Measurements from ENCODE around the gene PSENEN.
"Not testable (repeated sequence)": the region's sequence is repeated elsewhere in the genome, so short reads cannot be mapped to it uniquely, and the experiment has no call there.

Gene PSENEN

DNA sequence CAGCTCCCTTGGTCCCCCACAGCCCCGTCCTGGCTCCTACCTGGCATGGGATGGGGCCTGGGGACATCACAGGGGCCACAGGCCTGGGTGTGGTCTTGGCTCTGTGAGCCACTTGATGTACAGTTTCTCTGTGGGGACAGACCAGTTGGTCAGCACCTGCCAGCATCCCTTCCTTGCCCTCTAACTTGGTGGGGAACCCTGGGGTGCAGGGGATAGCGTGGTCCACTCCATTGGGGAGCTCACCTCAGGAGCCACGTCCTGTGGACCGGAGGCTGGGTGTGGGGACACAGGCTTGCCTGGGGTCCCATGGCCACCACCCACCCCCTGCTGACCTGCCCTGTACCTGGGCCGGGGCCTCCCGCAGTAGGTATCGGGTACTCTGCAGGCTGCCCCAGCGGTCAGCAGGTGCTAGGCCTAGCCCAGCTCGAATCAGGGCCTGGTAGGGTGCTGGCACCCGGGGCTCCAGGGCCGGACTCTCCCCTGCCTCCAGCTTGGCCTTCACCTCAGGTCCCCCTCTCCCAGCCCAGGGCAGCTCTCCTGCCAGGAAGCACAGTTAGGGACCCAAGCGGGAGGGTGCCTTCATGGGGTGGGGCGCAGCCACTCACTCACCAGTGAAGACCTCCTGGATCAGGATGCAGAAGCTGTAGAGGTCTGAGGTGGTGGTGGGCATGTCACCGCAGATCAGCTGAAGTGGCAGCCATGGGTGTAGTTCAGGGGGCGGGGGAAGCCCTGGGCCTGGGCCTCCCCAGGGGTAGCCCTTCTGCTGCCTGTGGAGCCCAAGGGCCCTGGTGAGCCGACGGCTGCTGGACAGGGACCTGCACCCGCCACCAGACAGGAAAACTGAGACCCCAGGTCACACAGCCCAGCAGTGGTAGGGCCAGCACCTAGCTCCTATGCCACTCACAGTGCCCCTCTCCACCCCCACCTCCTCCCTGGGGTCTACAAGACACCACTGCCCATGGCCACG lies 44.8 kb downstream of the PSENEN start:
- H3K9ac ChIP-seq (ENCODE audit: insufficient read length, low read depth): no peak overlapping the region

DNA sequence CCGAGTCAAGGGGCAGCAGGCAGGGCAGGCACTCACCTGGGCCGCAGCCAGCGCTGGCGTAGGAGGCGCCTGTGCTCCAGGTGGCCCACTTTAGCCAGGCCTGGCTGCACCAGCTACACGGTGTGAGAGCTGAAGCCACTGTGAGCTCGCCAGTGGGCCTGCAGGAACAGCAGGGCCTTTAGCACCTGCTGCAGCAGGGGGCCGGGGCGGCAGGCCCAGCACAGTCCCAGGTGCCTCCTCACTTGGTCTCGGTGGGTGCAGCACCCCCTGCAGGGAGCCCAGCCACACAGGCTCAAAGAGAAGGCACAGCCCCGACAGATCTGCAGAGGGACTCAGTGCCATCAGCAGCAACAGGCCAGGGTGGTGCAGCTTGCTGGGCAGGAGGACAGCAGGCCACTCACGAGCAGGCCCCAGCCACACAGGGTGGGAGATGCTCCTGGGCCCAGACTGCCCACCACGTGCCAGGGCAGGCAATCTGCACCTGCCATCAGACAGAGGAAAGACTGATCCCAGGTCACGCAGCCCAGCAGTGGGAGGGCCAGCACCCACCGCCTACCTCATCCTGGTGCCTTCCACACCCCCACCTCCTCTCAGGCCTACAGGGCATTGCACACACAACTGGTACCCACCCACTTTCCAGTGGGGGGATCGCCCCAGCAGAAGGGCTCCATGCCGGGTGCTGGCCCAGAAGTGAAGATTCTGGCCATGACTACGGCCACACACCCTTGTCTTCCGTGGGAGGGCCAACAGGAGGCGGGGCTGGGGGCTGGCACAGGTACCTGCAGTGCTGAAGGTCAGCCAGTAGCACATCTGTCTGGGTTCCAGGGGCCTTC lies 45.7 kb downstream of the PSENEN start:
- H3K4me1 ChIP-seq (ENCODE audit: insufficient read depth, insufficient read length): peaks cover 19% of the 10 kb centered on the region
- H3K4me3 ChIP-seq (ENCODE audit: insufficient read length, low read depth): no peak overlapping the region
- H3K27me3 ChIP-seq (ENCODE audit: insufficient read depth, insufficient read length): no peaks in the 10 kb centered on the region
- no peak for DNase-seq (ENCODE audit: low read depth, low spot score)
- H3K9me3 ChIP-seq (ENCODE audit: insufficient read depth, low read length): no peaks in the 10 kb centered on the region
- H3K9ac ChIP-seq (ENCODE audit: insufficient read length, low read depth): no peak overlapping the region
- H3K36me3 ChIP-seq (ENCODE audit: insufficient read depth, insufficient read length, low read length): no peaks in the 10 kb centered on the region
- TF ChIP-seq SUZ12 (IDR thresholded peaks at IDR 0.05; ENCODE audit: extremely low read depth, insufficient read depth, insufficient read length): no peak
- TF ChIP-seq YY1 (IDR thresholded peaks at IDR 0.05; ENCODE audit: insufficient read depth, insufficient read length): no peak
- no peak for TF ChIP-seq ZNF274 (IDR thresholded peaks at IDR 0.05; ENCODE audit: low read depth, low read length)

More for the DNA sequence above, 44.8 kb downstream of the PSENEN start:
- Histone ChIP-seq H3K4me1 (ENCODE audit: insufficient read depth, insufficient read length) (peaks cover 20% of the 10 kb centered on the region), H3K4me3 (ENCODE audit: insufficient read length, low read depth) (no peak overlapping the region), H3K9me3 (ENCODE audit: insufficient read depth, low read length) (no peaks in the 10 kb centered on the region), H3K27me3 (ENCODE audit: insufficient read depth, insufficient read length) (no peaks in the 10 kb centered on the region), H3K36me3 (ENCODE audit: insufficient read depth, insufficient read length, low read length) (no peaks in the 10 kb centered on the region)
- no peak for TF ChIP-seq SUZ12 (IDR thresholded peaks at IDR 0.05; ENCODE audit: extremely low read depth, insufficient read depth, insufficient read length)
- TF ChIP-seq ZNF274 (IDR thresholded peaks at IDR 0.05; ENCODE audit: low read depth, low read length): no peak
- TF ChIP-seq YY1 (IDR thresholded peaks at IDR 0.05; ENCODE audit: insufficient read depth, insufficient read length): no peak
- DNase-seq (ENCODE audit: low read depth, low spot score): no peak

DNA sequence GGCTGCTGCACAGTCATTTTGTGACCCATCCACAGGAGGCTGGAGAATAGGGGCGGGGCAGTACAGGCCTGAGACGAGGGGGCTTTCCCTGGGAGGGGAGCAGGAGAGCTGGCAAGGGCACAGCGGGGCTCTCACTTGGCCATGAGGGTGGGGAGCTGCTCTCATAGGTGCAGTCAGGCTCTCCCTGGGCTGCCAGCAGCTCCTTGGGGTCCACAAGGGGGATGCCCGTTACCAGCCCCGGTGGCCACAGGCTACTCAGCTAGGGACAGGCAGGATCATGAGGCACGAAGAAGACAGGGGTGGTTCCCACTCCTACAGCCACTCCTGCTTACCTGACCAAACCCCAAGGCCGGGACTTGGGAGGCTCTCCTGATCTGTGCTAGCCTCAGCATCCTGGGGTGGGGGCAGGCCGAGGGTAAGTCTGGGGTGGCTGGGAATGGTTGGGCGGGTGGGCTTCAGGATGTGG lies 46.4 kb downstream of the PSENEN start:
- Histone ChIP-seq H3K4me3 (ENCODE audit: insufficient read length, low read depth) (no peak overlapping the region), H3K9me3 (ENCODE audit: insufficient read depth, low read length) (no peaks in the 10 kb centered on the region)

DNA sequence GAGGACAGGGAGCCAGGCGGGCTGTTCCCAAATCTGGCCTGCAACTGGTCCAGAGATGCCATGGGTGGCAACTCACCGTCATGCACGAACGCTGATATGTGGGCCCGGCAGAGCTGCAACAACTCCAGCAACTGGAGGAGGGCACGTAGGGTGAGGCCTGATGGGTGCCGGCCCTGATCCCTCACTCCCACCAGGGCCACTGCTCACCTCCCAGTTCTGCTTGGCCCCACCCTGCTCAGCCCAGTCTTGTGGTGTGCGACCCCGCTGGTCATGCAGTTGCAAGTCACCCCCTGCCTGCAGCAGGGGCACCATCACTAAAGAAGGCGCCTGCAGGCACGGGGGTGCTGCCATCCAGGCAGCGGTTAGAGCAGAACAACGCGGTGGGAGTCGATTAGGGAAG lies 46.9 kb downstream of the PSENEN start:
- Histone ChIP-seq H3K4me3 (ENCODE audit: insufficient read length, low read depth) (no peak overlapping the region), H3K36me3 (ENCODE audit: insufficient read depth, insufficient read length, low read length) (no peaks in the 10 kb centered on the region), H3K9me3 (ENCODE audit: insufficient read depth, low read length) (no peaks in the 10 kb centered on the region), H3K27me3 (ENCODE audit: insufficient read depth, insufficient read length) (no peaks in the 10 kb centered on the region), H3K4me1 (ENCODE audit: insufficient read depth, insufficient read length) (peaks cover 16% of the 10 kb centered on the region), H3K9ac (ENCODE audit: insufficient read length, low read depth) (no peak overlapping the region)
- DNase-seq (ENCODE audit: low read depth, low spot score): no peak
- TF ChIP-seq SUZ12 (IDR thresholded peaks at IDR 0.05; ENCODE audit: extremely low read depth, insufficient read depth, insufficient read length): no peak
- TF ChIP-seq YY1 (IDR thresholded peaks at IDR 0.05; ENCODE audit: insufficient read depth, insufficient read length): no peak
- TF ChIP-seq ZNF274 (IDR thresholded peaks at IDR 0.05; ENCODE audit: low read depth, low read length): no peak

More for the DNA sequence above, 46.4 kb downstream of the PSENEN start:
- Histone ChIP-seq H3K4me1 (ENCODE audit: insufficient read depth, insufficient read length) (peaks cover 17% of the 10 kb centered on the region), H3K27me3 (ENCODE audit: insufficient read depth, insufficient read length) (no peaks in the 10 kb centered on the region), H3K9ac (ENCODE audit: insufficient read length, low read depth) (no peak overlapping the region), H3K36me3 (ENCODE audit: insufficient read depth, insufficient read length, low read length) (no peaks in the 10 kb centered on the region)
- no peak for TF ChIP-seq SUZ12 (IDR thresholded peaks at IDR 0.05; ENCODE audit: extremely low read depth, insufficient read depth, insufficient read length)
- DNase-seq (ENCODE audit: low read depth, low spot score): no peak

DNA sequence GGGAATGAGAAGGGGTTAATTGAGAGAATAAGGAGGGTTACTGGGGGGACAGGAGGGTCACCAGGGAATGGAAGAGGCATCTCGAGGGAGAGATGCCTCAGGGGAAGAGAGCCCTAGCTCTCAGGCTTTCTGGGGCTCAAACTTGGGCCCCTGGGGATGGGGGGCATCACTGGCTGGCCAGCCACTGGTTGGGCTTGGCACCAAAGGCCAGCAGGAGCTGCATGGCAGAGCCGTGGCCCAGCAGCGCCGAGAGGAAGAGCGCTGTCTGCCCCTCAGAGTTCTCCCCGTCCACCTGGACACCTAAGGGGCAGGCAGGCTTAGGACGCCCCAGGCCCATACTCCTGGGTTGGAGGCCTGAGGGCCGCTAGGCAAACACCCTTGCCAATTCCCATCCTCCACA lies 47.4 kb downstream of the PSENEN start:
- Histone ChIP-seq H3K4me1 (ENCODE audit: insufficient read depth, insufficient read length) (peaks cover 19% of the 10 kb centered on the region), H3K9ac (ENCODE audit: insufficient read length, low read depth) (no peak overlapping the region)

DNA sequence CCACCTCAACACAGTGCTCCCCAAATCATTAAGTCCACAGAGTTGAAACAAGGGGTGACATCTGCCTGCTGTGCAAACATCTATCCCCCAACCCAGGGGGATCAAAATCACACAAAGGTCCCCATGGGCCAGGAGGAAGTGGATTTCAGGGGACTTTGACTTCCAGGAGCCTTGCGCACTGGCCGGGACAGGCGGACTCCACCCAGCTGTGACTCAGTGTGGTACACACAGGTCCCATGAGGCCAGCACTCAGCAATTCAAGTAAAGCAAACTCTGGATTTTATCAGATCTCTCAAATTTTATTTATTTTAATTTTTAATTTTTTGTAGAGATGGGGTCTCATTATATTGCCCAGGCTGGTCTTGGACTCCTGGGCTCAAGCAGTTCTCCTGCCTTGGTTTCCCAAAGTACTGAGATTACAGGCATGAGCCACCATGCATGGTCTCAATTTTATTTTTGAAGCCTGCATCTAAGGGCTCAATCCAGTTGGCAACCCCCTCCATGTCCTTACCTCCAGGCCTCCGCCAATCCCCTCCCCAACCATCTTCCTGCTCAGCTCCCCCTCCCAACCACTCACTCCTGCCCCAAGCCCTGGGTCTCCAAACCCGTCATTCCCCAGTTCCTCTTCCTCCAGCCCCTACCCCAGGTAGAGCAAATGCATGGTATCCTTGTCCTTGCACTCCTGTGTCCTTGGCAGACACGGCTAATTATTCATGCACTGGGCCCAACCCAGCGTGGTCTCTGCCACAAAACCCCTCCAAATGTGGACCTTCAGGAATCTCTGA lies 48.1 kb downstream of the PSENEN start:
- Histone ChIP-seq H3K27me3 (ENCODE audit: insufficient read depth, insufficient read length) (no peaks in the 10 kb centered on the region), H3K4me1 (ENCODE audit: insufficient read depth, insufficient read length) (peaks cover 19% of the 10 kb centered on the region)

More for the DNA sequence above, 47.4 kb downstream of the PSENEN start:
- H3K27me3 ChIP-seq (ENCODE audit: insufficient read depth, insufficient read length): no peaks in the 10 kb centered on the region
- no peaks in the 10 kb centered on the region for H3K36me3 ChIP-seq (ENCODE audit: insufficient read depth, insufficient read length, low read length)
- no peak for TF ChIP-seq SUZ12 (IDR thresholded peaks at IDR 0.05; ENCODE audit: extremely low read depth, insufficient read depth, insufficient read length)
- no peak for TF ChIP-seq ZNF274 (IDR thresholded peaks at IDR 0.05; ENCODE audit: low read depth, low read length)
- no peak for TF ChIP-seq YY1 (IDR thresholded peaks at IDR 0.05; ENCODE audit: insufficient read depth, insufficient read length)
- no peak for DNase-seq (ENCODE audit: low read depth, low spot score)
- H3K4me3 ChIP-seq (ENCODE audit: insufficient read length, low read depth): no peak overlapping the region
- no peaks in the 10 kb centered on the region for H3K9me3 ChIP-seq (ENCODE audit: insufficient read depth, low read length)

DNA sequence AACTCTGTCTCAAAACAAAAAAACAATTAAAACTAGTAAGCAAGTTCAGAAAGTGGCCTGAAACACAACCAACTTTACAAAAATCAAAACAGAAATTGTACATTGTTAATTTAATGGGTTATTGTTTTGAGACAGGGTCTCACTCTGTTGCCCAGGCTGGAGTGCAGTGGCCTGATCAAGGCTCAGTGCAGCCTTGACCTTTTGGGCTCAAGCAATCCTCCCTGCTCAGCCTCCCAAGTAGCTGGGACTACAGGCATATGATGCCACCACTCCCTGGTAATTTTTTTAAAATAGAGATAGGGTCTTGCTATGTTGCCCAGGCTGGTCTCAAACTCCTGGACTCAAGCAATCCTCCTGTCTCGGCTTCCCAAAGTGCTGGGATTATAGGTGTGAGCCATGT lies 50.1 kb downstream of the PSENEN start:
- DNase-seq (ENCODE audit: low read depth, low spot score); H3K36me3 ChIP-seq (ENCODE audit: insufficient read depth, insufficient read length, low read length); H3K9me3 ChIP-seq (ENCODE audit: insufficient read depth, low read length); H3K27me3 ChIP-seq (ENCODE audit: insufficient read depth, insufficient read length); H3K4me3 ChIP-seq (ENCODE audit: insufficient read length, low read depth); H3K9ac ChIP-seq (ENCODE audit: insufficient read length, low read depth): not testable (repeated sequence)
- H3K4me1 ChIP-seq (ENCODE audit: insufficient read depth, insufficient read length): peaks cover 13% of the 10 kb centered on the region

More for the DNA sequence above, 48.1 kb downstream of the PSENEN start:
- H3K36me3 ChIP-seq (ENCODE audit: insufficient read depth, insufficient read length, low read length): no peaks in the 10 kb centered on the region
- H3K9ac ChIP-seq (ENCODE audit: insufficient read length, low read depth): no peak overlapping the region
- no peak overlapping the region for H3K4me3 ChIP-seq (ENCODE audit: insufficient read length, low read depth)
- no peak for TF ChIP-seq ZNF274 (IDR thresholded peaks at IDR 0.05; ENCODE audit: low read depth, low read length)
- TF ChIP-seq SUZ12 (IDR thresholded peaks at IDR 0.05; ENCODE audit: extremely low read depth, insufficient read depth, insufficient read length): no peak
- no peak for TF ChIP-seq YY1 (IDR thresholded peaks at IDR 0.05; ENCODE audit: insufficient read depth, insufficient read length)
- DNase-seq (ENCODE audit: low read depth, low spot score): no peak
- H3K9me3 ChIP-seq (ENCODE audit: insufficient read depth, low read length): no peaks in the 10 kb centered on the region
